Gastroesophageal sphincter (tissue), 3 donors: Measurements from ENCODE around the gene DDX55.

Source experiments
- EP300 ChIP-seq: sonication (generic); formaldehyde crosslinking; IDR thresholded peaks from one replicate; pipeline ENCODE4 v1.6.1; 2017; ENCODE audit warnings: antibody characterized with exemption, mild to moderate bottlenecking
- POLR2A ChIP-seq, 2 donors: fragments of 450-650 bp; IDR thresholded peaks; one replicate each; pipeline ENCODE4 v1.6.1; 2017; ENCODE audit warnings: antibody characterized with exemption in 2 of 2, mild to moderate bottlenecking in 2 of 2, moderate library complexity in 1 of 2
- POLR2AphosphoS5 ChIP-seq: sonication (generic); formaldehyde crosslinking; IDR thresholded peaks from one replicate; pipeline ENCODE4 v1.6.1; 2017; ENCODE audit warnings: antibody characterized with exemption
- TF ChIP-seq, protein P1 (sequence below), 4 experiments: fragments of 200-600 bp in 2 of 4; fragments of 450-650 bp in 2 of 4; sonication (generic) in 1 of 4; IDR thresholded peaks; one replicate each; pipeline ENCODE4 v1.5.1; 2017 to 2019; ENCODE audit warnings: antibody characterized with exemption in 4 of 4, mild to moderate bottlenecking in 2 of 4, moderate library complexity in 2 of 4

DNA sequence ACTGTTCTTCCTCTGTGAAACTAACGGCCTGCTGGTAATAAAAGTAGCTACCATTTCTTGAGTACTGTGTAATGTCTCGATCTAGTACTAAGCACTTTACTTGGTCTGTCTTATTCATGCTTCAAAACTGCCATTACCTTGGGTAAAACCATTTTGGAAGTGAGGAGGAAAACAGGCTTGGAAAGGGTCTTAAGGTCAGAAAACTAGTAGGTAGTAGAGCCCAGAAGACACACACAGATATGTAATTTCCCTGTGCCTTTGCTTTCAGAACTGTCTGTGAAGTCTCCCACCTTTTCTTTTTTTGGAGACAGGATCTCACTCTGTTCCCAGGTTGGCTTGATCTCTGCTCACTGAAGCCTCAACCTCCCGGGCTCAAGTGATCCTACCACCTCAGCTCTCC lies 3.4 kb upstream of the DDX55 start:
- TF ChIP-seq, protein P1, sequence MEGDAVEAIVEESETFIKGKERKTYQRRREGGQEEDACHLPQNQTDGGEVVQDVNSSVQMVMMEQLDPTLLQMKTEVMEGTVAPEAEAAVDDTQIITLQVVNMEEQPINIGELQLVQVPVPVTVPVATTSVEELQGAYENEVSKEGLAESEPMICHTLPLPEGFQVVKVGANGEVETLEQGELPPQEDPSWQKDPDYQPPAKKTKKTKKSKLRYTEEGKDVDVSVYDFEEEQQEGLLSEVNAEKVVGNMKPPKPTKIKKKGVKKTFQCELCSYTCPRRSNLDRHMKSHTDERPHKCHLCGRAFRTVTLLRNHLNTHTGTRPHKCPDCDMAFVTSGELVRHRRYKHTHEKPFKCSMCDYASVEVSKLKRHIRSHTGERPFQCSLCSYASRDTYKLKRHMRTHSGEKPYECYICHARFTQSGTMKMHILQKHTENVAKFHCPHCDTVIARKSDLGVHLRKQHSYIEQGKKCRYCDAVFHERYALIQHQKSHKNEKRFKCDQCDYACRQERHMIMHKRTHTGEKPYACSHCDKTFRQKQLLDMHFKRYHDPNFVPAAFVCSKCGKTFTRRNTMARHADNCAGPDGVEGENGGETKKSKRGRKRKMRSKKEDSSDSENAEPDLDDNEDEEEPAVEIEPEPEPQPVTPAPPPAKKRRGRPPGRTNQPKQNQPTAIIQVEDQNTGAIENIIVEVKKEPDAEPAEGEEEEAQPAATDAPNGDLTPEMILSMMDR (IDR thresholded peaks at IDR 0.05), result no peak
- no peak for TF ChIP-seq POLR2A (IDR thresholded peaks at IDR 0.05)
- no peak for TF ChIP-seq POLR2AphosphoS5
- TF ChIP-seq EP300, result no peak
